K562 (cell line): ENCODE measurements around the gene LMLN. TPM values are rescaled to one million over a fixed set of nuclear protein-coding genes. Genes with fewer than 3 reads are reported as not detected.

ENCODE experiments used
- CHD2 ChIP-seq: IDR thresholded peaks from 2 replicates; pipeline ENCODE4 v1.6.1; 2011; ENCODE audit warnings: low read depth, low read length
- EZH2 ChIP-seq: IDR thresholded peaks from 2 replicates; pipeline ENCODE4 v1.6.1; 2012; ENCODE audit warnings: low read depth, mild to moderate bottlenecking, inconsistent platforms, low read length, borderline replicate concordance
- MCM2 ChIP-seq: fragments of 450-650 bp; IDR thresholded peaks from 2 replicates; pipeline ENCODE4 v1.6.1; 2017; ENCODE audit warnings: low read depth, mild to moderate bottlenecking
- NFIC ChIP-seq: fragments of 450-650 bp; IDR thresholded peaks from 2 replicates; pipeline ENCODE4 v1.6.1; 2017; ENCODE audit warnings: mild to moderate bottlenecking, inconsistent platforms
- SP2 ChIP-seq: IDR thresholded peaks from 2 replicates; pipeline ENCODE4 v1.6.1; 2011; ENCODE audit warnings: mild to moderate bottlenecking, low read depth, low read length, moderate library complexity; ENCODE audit not compliant: poor library complexity, severe bottlenecking; ENCODE audit errors: extremely low read depth
- SPI1 ChIP-seq: IDR thresholded peaks from 2 replicates; pipeline ENCODE4 v1.6.1; 2011; ENCODE audit warnings: low read depth, low read length, control low read depth, borderline replicate concordance
- TCFL5 ChIP-seq: fragments of 250-450 bp; sonication (Bioruptor Pico); conservative IDR thresholded peaks from 2 replicates; pipeline ENCODE4 v1.6.1; 2021; ENCODE audit warnings: mild to moderate bottlenecking, moderate library complexity, matching md5 sums
- polyA plus RNA-seq, 8 experiments: library from polyadenylated mRNA; depleted of rRNA in 4 of 8; stranded (reverse) in 5 of 8; unstranded in 3 of 8; fragments of >200 nt; fragmentation: Nextera tagmentation in 2 of 8; fragmentation: Illumina TruSeq in 1 of 8; extraction: Ambion mirVana in 2 of 8; extraction: Trizol in 1 of 8; gene quantifications; 2 replicates each; pipeline versions ENCODE4 v1.2.1 to v1.2.3, GENCODE V29; 2011 to 2014; ENCODE audit warnings: inconsistent platforms in 1 of 8, missing spikeins in 1 of 8
- total RNA-seq, 7 experiments: library from RNA; depleted of rRNA in 6 of 7; stranded (reverse); fragments of >200 nt in 6 of 7; fragmentation: Illumina TruSeq in 2 of 7; extraction: Trizol in 2 of 7; gene quantifications; 2 replicates each; pipeline versions ENCODE4 v1.2.1 to v1.2.3, GENCODE V29; 2011 to 2021; ENCODE audit warnings: low replicate concordance in 1 of 7
- TF ChIP-seq, protein P1 (sequence below): fragments of 450-650 bp; IDR thresholded peaks from 2 replicates; pipeline ENCODE4 v1.6.1; 2016; ENCODE audit warnings: mild to moderate bottlenecking, moderate library complexity
- TF ChIP-seq, protein P2 (sequence below): fragments of 450-650 bp; IDR thresholded peaks from 2 replicates; pipeline ENCODE4 v1.6.1; 2018; ENCODE audit not compliant: partially characterized antibody

Gene LMLN
- total and polyA plus RNA-seq, 9 of the 15 experiments (the other 6 are each of a cell fraction or from before 2014, with no cell fraction given): 2.2 to 15.9 (median 6.9) TPM

DNA sequence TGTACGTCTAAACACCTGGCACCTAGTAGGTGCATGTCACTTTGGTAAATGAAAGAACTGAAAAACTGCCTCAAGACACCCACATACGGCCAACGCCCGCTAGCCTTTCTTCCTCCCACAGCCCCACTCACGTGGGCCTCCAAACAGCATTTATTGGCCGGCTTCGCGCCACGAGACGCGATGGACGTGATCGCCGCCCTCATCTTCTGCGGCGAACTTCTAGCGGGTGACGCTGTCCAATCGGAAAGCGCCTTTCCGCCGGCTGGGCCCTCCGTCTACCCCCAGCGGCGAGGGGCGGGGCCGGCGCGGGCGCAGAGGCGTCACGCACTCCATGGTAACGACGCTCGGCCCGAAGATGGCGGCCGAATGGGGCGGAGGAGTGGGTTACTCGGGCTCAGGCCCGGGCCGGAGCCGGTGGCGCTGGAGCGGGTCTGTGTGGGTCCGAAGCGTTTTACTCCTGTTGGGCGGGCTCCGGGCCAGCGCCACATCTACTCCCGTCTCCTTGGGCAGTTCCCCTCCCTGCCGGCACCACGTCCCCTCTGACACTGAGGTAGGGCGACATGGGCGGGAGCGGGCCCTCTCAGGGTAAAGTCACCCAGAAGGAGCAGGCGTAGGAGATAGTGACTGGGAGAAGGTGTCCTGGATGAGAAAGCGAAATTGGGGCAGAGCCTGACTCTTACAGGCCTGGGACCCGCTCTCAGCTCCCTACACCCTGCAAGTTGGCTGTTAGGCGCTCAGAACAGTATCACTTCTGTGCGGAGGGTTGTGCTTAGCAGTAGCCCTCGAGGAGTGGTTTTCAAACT, at the start of gene LMLN (continued):
- TF ChIP-seq, protein P1, sequence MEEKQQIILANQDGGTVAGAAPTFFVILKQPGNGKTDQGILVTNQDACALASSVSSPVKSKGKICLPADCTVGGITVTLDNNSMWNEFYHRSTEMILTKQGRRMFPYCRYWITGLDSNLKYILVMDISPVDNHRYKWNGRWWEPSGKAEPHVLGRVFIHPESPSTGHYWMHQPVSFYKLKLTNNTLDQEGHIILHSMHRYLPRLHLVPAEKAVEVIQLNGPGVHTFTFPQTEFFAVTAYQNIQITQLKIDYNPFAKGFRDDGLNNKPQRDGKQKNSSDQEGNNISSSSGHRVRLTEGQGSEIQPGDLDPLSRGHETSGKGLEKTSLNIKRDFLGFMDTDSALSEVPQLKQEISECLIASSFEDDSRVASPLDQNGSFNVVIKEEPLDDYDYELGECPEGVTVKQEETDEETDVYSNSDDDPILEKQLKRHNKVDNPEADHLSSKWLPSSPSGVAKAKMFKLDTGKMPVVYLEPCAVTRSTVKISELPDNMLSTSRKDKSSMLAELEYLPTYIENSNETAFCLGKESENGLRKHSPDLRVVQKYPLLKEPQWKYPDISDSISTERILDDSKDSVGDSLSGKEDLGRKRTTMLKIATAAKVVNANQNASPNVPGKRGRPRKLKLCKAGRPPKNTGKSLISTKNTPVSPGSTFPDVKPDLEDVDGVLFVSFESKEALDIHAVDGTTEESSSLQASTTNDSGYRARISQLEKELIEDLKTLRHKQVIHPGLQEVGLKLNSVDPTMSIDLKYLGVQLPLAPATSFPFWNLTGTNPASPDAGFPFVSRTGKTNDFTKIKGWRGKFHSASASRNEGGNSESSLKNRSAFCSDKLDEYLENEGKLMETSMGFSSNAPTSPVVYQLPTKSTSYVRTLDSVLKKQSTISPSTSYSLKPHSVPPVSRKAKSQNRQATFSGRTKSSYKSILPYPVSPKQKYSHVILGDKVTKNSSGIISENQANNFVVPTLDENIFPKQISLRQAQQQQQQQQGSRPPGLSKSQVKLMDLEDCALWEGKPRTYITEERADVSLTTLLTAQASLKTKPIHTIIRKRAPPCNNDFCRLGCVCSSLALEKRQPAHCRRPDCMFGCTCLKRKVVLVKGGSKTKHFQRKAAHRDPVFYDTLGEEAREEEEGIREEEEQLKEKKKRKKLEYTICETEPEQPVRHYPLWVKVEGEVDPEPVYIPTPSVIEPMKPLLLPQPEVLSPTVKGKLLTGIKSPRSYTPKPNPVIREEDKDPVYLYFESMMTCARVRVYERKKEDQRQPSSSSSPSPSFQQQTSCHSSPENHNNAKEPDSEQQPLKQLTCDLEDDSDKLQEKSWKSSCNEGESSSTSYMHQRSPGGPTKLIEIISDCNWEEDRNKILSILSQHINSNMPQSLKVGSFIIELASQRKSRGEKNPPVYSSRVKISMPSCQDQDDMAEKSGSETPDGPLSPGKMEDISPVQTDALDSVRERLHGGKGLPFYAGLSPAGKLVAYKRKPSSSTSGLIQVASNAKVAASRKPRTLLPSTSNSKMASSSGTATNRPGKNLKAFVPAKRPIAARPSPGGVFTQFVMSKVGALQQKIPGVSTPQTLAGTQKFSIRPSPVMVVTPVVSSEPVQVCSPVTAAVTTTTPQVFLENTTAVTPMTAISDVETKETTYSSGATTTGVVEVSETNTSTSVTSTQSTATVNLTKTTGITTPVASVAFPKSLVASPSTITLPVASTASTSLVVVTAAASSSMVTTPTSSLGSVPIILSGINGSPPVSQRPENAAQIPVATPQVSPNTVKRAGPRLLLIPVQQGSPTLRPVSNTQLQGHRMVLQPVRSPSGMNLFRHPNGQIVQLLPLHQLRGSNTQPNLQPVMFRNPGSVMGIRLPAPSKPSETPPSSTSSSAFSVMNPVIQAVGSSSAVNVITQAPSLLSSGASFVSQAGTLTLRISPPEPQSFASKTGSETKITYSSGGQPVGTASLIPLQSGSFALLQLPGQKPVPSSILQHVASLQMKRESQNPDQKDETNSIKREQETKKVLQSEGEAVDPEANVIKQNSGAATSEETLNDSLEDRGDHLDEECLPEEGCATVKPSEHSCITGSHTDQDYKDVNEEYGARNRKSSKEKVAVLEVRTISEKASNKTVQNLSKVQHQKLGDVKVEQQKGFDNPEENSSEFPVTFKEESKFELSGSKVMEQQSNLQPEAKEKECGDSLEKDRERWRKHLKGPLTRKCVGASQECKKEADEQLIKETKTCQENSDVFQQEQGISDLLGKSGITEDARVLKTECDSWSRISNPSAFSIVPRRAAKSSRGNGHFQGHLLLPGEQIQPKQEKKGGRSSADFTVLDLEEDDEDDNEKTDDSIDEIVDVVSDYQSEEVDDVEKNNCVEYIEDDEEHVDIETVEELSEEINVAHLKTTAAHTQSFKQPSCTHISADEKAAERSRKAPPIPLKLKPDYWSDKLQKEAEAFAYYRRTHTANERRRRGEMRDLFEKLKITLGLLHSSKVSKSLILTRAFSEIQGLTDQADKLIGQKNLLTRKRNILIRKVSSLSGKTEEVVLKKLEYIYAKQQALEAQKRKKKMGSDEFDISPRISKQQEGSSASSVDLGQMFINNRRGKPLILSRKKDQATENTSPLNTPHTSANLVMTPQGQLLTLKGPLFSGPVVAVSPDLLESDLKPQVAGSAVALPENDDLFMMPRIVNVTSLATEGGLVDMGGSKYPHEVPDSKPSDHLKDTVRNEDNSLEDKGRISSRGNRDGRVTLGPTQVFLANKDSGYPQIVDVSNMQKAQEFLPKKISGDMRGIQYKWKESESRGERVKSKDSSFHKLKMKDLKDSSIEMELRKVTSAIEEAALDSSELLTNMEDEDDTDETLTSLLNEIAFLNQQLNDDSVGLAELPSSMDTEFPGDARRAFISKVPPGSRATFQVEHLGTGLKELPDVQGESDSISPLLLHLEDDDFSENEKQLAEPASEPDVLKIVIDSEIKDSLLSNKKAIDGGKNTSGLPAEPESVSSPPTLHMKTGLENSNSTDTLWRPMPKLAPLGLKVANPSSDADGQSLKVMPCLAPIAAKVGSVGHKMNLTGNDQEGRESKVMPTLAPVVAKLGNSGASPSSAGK: no peak; the same call in none of the 2 replicates
- TF ChIP-seq EZH2 (no peak), NFIC (peak; percentile 49), MCM2 (no peak), CHD2 (no peak), SP2 (no peak), SPI1 (no peak), TCFL5 (CRISPR knock-in tag) (no peak)
- TF ChIP-seq, protein P2, sequence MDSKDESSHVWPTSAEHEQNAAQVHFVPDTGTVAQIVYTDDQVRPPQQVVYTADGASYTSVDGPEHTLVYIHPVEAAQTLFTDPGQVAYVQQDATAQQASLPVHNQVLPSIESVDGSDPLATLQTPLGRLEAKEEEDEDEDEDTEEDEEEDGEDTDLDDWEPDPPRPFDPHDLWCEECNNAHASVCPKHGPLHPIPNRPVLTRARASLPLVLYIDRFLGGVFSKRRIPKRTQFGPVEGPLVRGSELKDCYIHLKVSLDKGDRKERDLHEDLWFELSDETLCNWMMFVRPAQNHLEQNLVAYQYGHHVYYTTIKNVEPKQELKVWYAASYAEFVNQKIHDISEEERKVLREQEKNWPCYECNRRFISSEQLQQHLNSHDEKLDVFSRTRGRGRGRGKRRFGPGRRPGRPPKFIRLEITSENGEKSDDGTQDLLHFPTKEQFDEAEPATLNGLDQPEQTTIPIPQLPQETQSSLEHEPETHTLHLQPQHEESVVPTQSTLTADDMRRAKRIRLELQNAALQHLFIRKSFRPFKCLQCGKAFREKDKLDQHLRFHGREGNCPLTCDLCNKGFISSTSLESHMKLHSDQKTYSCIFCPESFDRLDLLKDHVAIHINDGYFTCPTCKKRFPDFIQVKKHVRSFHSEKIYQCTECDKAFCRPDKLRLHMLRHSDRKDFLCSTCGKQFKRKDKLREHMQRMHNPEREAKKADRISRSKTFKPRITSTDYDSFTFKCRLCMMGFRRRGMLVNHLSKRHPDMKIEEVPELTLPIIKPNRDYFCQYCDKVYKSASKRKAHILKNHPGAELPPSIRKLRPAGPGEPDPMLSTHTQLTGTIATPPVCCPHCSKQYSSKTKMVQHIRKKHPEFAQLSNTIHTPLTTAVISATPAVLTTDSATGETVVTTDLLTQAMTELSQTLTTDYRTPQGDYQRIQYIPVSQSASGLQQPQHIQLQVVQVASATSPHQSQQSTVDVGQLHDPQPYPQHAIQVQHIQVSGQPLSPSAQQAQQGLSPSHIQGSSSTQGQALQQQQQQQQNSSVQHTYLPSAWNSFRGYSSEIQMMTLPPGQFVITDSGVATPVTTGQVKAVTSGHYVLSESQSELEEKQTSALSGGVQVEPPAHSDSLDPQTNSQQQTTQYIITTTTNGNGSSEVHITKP: peak; percentile 4
